ENCODE measurements around the gene TMEM161A. TPM values are rescaled to one million over a fixed set of nuclear protein-coding genes. Genes with fewer than 3 reads are reported as not detected.

TMEM161A gene
- total RNA-seq, 2 experiments from 2014 or later = 18.9 TPM

GRCh38 chr19:19131989-19132388 is 6.3 kb downstream of the TMEM161A start:
- Mint-ChIP-seq H3K4me1 (peaks cover 5% of the 10 kb centered on the region), H3K27me3 (no peaks in the 10 kb centered on the region), H3K9me3 (peaks cover 9% of the 10 kb centered on the region), H3K36me3 (ENCODE audit: low read depth) (peaks cover 10% of the 10 kb centered on the region), H3K4me3 (no peak overlapping the region), H3K27ac (no peak overlapping the region)
- ChIA-PET POLR2A (no interaction called here), CTCF (no interaction called here)
- no peak for DNase-seq

GRCh38 chr19:19126102-19126501 is 12.2 kb downstream of the TMEM161A start:
- ChIA-PET POLR2A (no interaction called here), CTCF (no interaction called here)
- H3K4me3 Mint-ChIP-seq = no peak overlapping the region
- no peaks in the 10 kb centered on the region for H3K27me3 Mint-ChIP-seq
- peaks cover 12% of the 10 kb centered on the region for H3K36me3 Mint-ChIP-seq (ENCODE audit: low read depth)
- no peak for DNase-seq
- no peaks in the 10 kb centered on the region for H3K4me1 Mint-ChIP-seq
- H3K27ac Mint-ChIP-seq = no peak overlapping the region
- peaks cover 9% of the 10 kb centered on the region for H3K9me3 Mint-ChIP-seq

GRCh38 chr19:19123386-19123785 is 14.9 kb downstream of the TMEM161A start:
- no peak for DNase-seq
- Mint-ChIP-seq H3K27ac (no peak overlapping the region), H3K36me3 (ENCODE audit: low read depth) (peaks cover 16% of the 10 kb centered on the region), H3K4me1 (no peaks in the 10 kb centered on the region), H3K27me3 (no peaks in the 10 kb centered on the region), H3K9me3 (peaks cover 9% of the 10 kb centered on the region), H3K4me3 (no peak overlapping the region)
- ChIA-PET CTCF (interaction anchor here (0.9 to 1.6 kb wide), 3 partner anchors 10 to 60 kb away, joined by 3 to 5 read pairs (median 4); no protein-coding TSS in a partner anchor), POLR2A (interaction anchor here (0.6 kb wide), 1 partner anchor 358 kb away, joined by 3 read pairs; no protein-coding TSS in a partner anchor)

- ChIA-PET POLR2A (interaction anchor here (0.6 kb wide), 1 partner anchor 357 kb away, joined by 3 read pairs; no protein-coding TSS in a partner anchor), CTCF (interaction anchor here (0.9 to 1.6 kb wide), 3 partner anchors 11 to 60 kb away, joined by 3 to 5 read pairs (median 4); no protein-coding TSS in a partner anchor)
- Mint-ChIP-seq H3K27me3 (no peaks in the 10 kb centered on the region), H3K4me3 (no peak overlapping the region), H3K9me3 (peaks cover 8% of the 10 kb centered on the region), H3K27ac (no peak overlapping the region), H3K36me3 (ENCODE audit: low read depth) (peaks cover 15% of the 10 kb centered on the region), H3K4me1 (no peaks in the 10 kb centered on the region)
- DNase-seq = no peak
These were observed 15.4 kb downstream of the TMEM161A start for GRCh38 chr19:19122902-19123301.

GRCh38 chr19:19121371-19121770 is 16.9 kb downstream of the TMEM161A start:
- peaks cover 7% of the 10 kb centered on the region for H3K9me3 Mint-ChIP-seq
- DNase-seq = no peak
- no peak overlapping the region for H3K27ac Mint-ChIP-seq
- H3K4me3 Mint-ChIP-seq = no peak overlapping the region
- ChIA-PET POLR2A (no interaction called here), CTCF (no interaction called here)
- H3K27me3 Mint-ChIP-seq = no peaks in the 10 kb centered on the region
- H3K4me1 Mint-ChIP-seq = no peaks in the 10 kb centered on the region
- peaks cover 13% of the 10 kb centered on the region for H3K36me3 Mint-ChIP-seq (ENCODE audit: low read depth)

- POLR2A ChIA-PET = no interaction called here
These were observed 17.7 kb downstream of the TMEM161A start for GRCh38 chr19:19120308-19121231.

GRCh38 chr19:19119325-19120237 is 18.7 kb downstream of the TMEM161A start:
- Mint-ChIP-seq H3K9me3 (peaks cover 7% of the 10 kb centered on the region), H3K4me1 (no peaks in the 10 kb centered on the region), H3K36me3 (ENCODE audit: low read depth) (peaks cover 13% of the 10 kb centered on the region), H3K27ac (no peak overlapping the region), H3K27me3 (no peaks in the 10 kb centered on the region), H3K4me3 (no peak overlapping the region)
- no peak for DNase-seq
- ChIA-PET POLR2A (no interaction called here), CTCF (no interaction called here)

More at GRCh38 chr19:19120308-19121231, 17.7 kb downstream of the TMEM161A start:
- Mint-ChIP-seq H3K9me3 (peaks cover 7% of the 10 kb centered on the region), H3K27ac (no peak overlapping the region), H3K27me3 (no peaks in the 10 kb centered on the region), H3K4me3 (no peak overlapping the region), H3K4me1 (no peaks in the 10 kb centered on the region), H3K36me3 (ENCODE audit: low read depth) (peaks cover 13% of the 10 kb centered on the region)
- DNase-seq = no peak
- CTCF ChIA-PET = no interaction called here

GRCh38 chr19:19115954-19116353 is 22.3 kb downstream of the TMEM161A start:
- no peaks in the 10 kb centered on the region for H3K27me3 Mint-ChIP-seq
- ChIA-PET POLR2A (interaction anchor here (1.4 kb wide), 1 partner anchor 197 kb away, joined by 3 read pairs; the partner anchor contains the start of genes COPE and DDX49), CTCF (interaction anchor here (0.6 to 2.4 kb wide), 4 partner anchors 14 to 328 kb away, joined by 3 to 12 read pairs (median 6); partner anchors contain the start of gene SLC25A42)
- peak; percentile 59 for DNase-seq
- no peaks in the 10 kb centered on the region for H3K4me1 Mint-ChIP-seq
- H3K4me3 Mint-ChIP-seq = no peak overlapping the region
- no peak overlapping the region for H3K27ac Mint-ChIP-seq
- no peaks in the 10 kb centered on the region for H3K9me3 Mint-ChIP-seq
- peaks cover 4% of the 10 kb centered on the region for H3K36me3 Mint-ChIP-seq (ENCODE audit: low read depth)

- no peak for DNase-seq
- POLR2A ChIA-PET = interaction anchor here (0.7 kb wide), 1 partner anchor 257 kb away, joined by 3 read pairs; no protein-coding TSS in a partner anchor
- CTCF ChIA-PET = interaction anchor here (0.6 to 0.7 kb wide), 2 partner anchors 26 to 371 kb away, joined by 3 to 5 read pairs; no protein-coding TSS in a partner anchor
- no peaks in the 10 kb centered on the region for H3K4me1 Mint-ChIP-seq
- no peaks in the 10 kb centered on the region for H3K36me3 Mint-ChIP-seq (ENCODE audit: low read depth)
- H3K27me3 Mint-ChIP-seq = no peaks in the 10 kb centered on the region
- H3K27ac Mint-ChIP-seq = no peak overlapping the region
- H3K4me3 Mint-ChIP-seq = no peak overlapping the region
- H3K9me3 Mint-ChIP-seq = no peaks in the 10 kb centered on the region
These were observed 25.1 kb downstream of the TMEM161A start for GRCh38 chr19:19113040-19113626.

GRCh38 chr19:19111967-19112580 is 26.2 kb downstream of the TMEM161A start:
- no peak overlapping the region for H3K27ac Mint-ChIP-seq
- H3K4me3 Mint-ChIP-seq = no peak overlapping the region
- POLR2A ChIA-PET = no interaction called here
- no peak for DNase-seq
- no peaks in the 10 kb centered on the region for H3K36me3 Mint-ChIP-seq (ENCODE audit: low read depth)
- no peaks in the 10 kb centered on the region for H3K27me3 Mint-ChIP-seq
- no peaks in the 10 kb centered on the region for H3K4me1 Mint-ChIP-seq
- H3K9me3 Mint-ChIP-seq = no peaks in the 10 kb centered on the region
- CTCF ChIA-PET = no interaction called here

GRCh38 chr19:19111136-19111835 is 27.0 kb downstream of the TMEM161A start:
- DNase-seq = no peak
- ChIA-PET CTCF (no interaction called here), POLR2A (no interaction called here)
- Mint-ChIP-seq H3K4me1 (no peaks in the 10 kb centered on the region), H3K9me3 (no peaks in the 10 kb centered on the region), H3K27ac (no peak overlapping the region), H3K36me3 (ENCODE audit: low read depth) (no peaks in the 10 kb centered on the region), H3K4me3 (no peak overlapping the region), H3K27me3 (no peaks in the 10 kb centered on the region)

Data from activated CD4-positive, alpha-beta memory T cell treated with anti-CD3 and anti-CD28 coated beads, Interleukin-2, amount 10 ng/mL, durations not matched to agents 7 days and 5 days (primary cell).